GM10266 (cell line): ENCODE results near the gene TMEM59L.

Experiments used
- DNase-seq: peaks from one replicate; pipeline ENCODE4 v3.0.0; 2012; ENCODE audit errors: extremely low spot score
- TF ChIP-seq, protein P1 (sequence below): IDR thresholded peaks from 2 replicates; pipeline ENCODE4 v1.5.1; 2012; ENCODE audit warnings: mild to moderate bottlenecking, low read depth; ENCODE audit not compliant: control insufficient read depth, insufficient read depth; ENCODE audit errors: missing control alignments

The TMEM59L gene

GRCh38 chr19:18666317-18666716 lies 53.6 kb downstream of the TMEM59L start:
- DNase-seq = peak; percentile 59
- TF ChIP-seq, protein P1, sequence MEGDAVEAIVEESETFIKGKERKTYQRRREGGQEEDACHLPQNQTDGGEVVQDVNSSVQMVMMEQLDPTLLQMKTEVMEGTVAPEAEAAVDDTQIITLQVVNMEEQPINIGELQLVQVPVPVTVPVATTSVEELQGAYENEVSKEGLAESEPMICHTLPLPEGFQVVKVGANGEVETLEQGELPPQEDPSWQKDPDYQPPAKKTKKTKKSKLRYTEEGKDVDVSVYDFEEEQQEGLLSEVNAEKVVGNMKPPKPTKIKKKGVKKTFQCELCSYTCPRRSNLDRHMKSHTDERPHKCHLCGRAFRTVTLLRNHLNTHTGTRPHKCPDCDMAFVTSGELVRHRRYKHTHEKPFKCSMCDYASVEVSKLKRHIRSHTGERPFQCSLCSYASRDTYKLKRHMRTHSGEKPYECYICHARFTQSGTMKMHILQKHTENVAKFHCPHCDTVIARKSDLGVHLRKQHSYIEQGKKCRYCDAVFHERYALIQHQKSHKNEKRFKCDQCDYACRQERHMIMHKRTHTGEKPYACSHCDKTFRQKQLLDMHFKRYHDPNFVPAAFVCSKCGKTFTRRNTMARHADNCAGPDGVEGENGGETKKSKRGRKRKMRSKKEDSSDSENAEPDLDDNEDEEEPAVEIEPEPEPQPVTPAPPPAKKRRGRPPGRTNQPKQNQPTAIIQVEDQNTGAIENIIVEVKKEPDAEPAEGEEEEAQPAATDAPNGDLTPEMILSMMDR = no peak

DNA sequence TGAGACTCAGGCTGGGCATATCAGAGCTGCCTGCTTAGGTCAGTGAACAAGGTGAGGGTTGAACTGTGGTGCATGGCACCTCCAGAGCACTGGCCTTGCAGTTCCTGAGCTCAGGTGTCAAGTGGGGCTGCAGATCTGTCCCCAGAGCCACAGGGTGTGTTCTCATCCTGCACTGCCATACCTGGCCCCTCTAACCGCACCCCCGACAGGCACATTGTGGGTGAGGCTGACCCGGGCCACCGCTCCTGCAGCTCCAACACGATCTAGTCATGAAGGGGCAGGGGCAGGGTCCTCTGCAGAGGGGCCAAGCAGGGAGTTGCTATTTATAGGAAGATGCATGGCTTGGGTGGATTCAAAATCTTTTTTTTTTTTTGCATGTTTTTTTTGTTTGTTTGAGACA lies 54.1 kb downstream of the TMEM59L start:
- no peak for DNase-seq
- TF ChIP-seq, protein P1 = no peak

- TF ChIP-seq, protein P1 = no peak
- DNase-seq = no peak
These were observed 55.0 kb downstream of the TMEM59L start for GRCh38 chr19:18667531-18668251.

GRCh38 chr19:18668252-18668631 lies 55.6 kb downstream of the TMEM59L start:
- TF ChIP-seq, protein P1 = no peak
- no peak for DNase-seq

GRCh38 chr19:18668744-18669523 lies 56.3 kb downstream of the TMEM59L start:
- TF ChIP-seq, protein P1 = no peak
- no peak for DNase-seq

GRCh38 chr19:18669524-18669817 lies 56.8 kb downstream of the TMEM59L start:
- TF ChIP-seq, protein P1 = no peak
- no peak for DNase-seq

- no peak for DNase-seq
- TF ChIP-seq, protein P1 = no peak
These were observed 57.2 kb downstream of the TMEM59L start for GRCh38 chr19:18669883-18670282.
